Lung (tissue), 12 donors: ENCODE data around the gene ATP11A. TPM values are rescaled to one million over a fixed set of nuclear protein-coding genes. Genes with fewer than 3 reads are reported as not detected.

ENCODE experiments used
- ATAC-seq: fragments of 200-7000 bp; cut with Tn5 transposase; one replicate; pipeline ENCODE4 v1.9.1; 2020; ENCODE audit warnings: moderate number of reproducible peaks; ENCODE audit not compliant: insufficient read depth, low FRiP score
- DNase-seq, 3 donors: peaks; one replicate each; pipeline ENCODE4 v3.0.0-alpha.2; 2013 to 2017
- H3K27ac ChIP-seq, 2 donors: one replicate each; pipeline ENCODE4 v1.5.1; 2013; ENCODE audit warnings: mild to moderate bottlenecking in 2 of 2, moderate library complexity in 2 of 2, control low read depth in 1 of 2, inconsistent platforms in 1 of 2, low read depth in 1 of 2, low read length in 1 of 2
- H3K27me3 ChIP-seq, 3 donors: one replicate each; pipeline ENCODE4 v1.5.1; 2013; ENCODE audit warnings: low read length in 2 of 3; ENCODE audit not compliant: control insufficient read depth in 3 of 3, insufficient read depth in 3 of 3
- H3K36me3 ChIP-seq, 4 donors: one replicate each; pipeline ENCODE4 v1.5.1; 2013; ENCODE audit warnings: low read length in 4 of 4, mild to moderate bottlenecking in 1 of 4, moderate library complexity in 1 of 4; ENCODE audit not compliant: control insufficient read depth in 4 of 4, insufficient read depth in 4 of 4
- H3K4me1 ChIP-seq, 5 donors: one replicate each; pipeline ENCODE4 v1.5.1; 2013; ENCODE audit warnings: low read length in 5 of 5, mild to moderate bottlenecking in 2 of 5, moderate library complexity in 1 of 5; ENCODE audit not compliant: control insufficient read depth in 5 of 5, insufficient read depth in 5 of 5
- H3K4me3 ChIP-seq: one replicate; pipeline ENCODE4 v1.5.1; 2013; ENCODE audit warnings: mild to moderate bottlenecking, control low read depth, moderate library complexity
- H3K9ac ChIP-seq, 2 donors: one replicate each; pipeline ENCODE4 v1.5.1; 2013; ENCODE audit warnings: low read length in 2 of 2, control low read depth in 1 of 2; ENCODE audit not compliant: insufficient read depth in 1 of 2
- H3K9me3 ChIP-seq, 4 donors: one replicate each; pipeline ENCODE4 v1.5.1; 2013; ENCODE audit warnings: low read length in 3 of 4, mild to moderate bottlenecking in 1 of 4, moderate library complexity in 1 of 4; ENCODE audit not compliant: control insufficient read depth in 4 of 4, insufficient read depth in 3 of 4
- WGBS, 2 donors: extraction: QIAGEN DNeasy Blood & Tissue Kit; methylation state at CpG; one replicate each; pipeline ENCODE4 v1.1.7; 2013; 5-methylcytosine and 5-hydroxymethylcytosine counted together
- polyA plus RNA-seq, 2 donors: library from polyadenylated mRNA; stranded (reverse); fragments of 200-250 nt; gene quantifications; one replicate each; pipeline ENCODE4 v1.2.1, GENCODE V29; 2013
- total RNA-seq, 2 donors: library from RNA; depleted of rRNA in 1 of 2; stranded (reverse); fragments of >200 nt in 1 of 2; gene quantifications; one replicate each; pipeline ENCODE4 v1.2.1, GENCODE V29; 2014 to 2021
- TF ChIP-seq, protein P1 (sequence below): IDR thresholded peaks from 2 replicates; pipeline ENCODE4 v1.5.1; 2012; ENCODE audit warnings: mild to moderate bottlenecking; ENCODE audit errors: control extremely low read depth, extremely low read depth
- donor health status: control.
- donor health status: control.
- donor health status: Bipolar disorder and iron deficiency.
- donor health status: healthy.
- donor health status: DM: yes; HTN: yes; CAD: no.

Gene ATP11A
- total and polyA plus RNA-seq, 4 donors, result 46.3 to 317 (median 162) TPM

DNA sequence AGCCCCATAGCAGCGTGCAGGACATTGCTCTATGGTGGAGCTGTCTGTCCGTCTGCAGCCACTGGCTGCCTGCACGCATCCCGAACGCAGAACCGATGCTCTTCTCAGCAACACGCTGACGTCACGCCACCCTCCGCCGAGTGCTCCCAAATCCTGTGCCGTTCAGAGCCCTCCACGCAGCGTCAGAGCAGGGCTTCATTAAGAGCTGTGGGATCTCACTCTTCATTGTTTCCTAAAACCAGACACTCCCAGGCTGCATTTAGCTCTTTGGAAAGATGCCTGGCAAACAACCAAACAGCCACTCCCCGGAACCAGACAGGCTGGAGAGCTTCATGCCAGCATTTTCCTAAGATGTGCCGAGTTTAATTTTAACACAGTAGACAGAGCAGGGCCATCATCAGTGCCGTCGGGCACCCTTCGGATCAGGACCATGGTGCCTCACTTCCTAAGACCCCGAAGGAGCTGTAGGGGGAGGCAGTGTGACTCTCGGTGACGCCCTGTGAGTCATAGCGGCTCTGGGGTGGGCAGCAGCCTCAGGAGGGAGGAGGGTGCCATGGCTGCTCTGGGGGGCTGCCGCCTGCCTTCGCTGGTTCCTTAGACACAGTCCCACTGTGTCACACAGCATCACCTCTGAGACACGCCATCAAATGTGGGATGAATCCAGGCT is 147.7 kb downstream of the ATP11A start:
- peaks cover 0 to 5% (median 0%) of the 10 kb centered on the region in 5 donors for H3K4me1 ChIP-seq
- no peak overlapping the region for H3K4me3 ChIP-seq
- WGBS, 2 donors, result 75 to 77% methylated on average over 26 of the region's 26 CpGs
- H3K9ac ChIP-seq, result no peak overlapping the region
- H3K36me3 ChIP-seq, result peaks cover 3 to 64% (median 15%) of the 10 kb centered on the region in 4 donors
- ATAC-seq (peak; percentile 5), DNase-seq (no peak)
- H3K27me3 ChIP-seq, result no peaks in the 10 kb centered on the region
- TF ChIP-seq, protein P1, sequence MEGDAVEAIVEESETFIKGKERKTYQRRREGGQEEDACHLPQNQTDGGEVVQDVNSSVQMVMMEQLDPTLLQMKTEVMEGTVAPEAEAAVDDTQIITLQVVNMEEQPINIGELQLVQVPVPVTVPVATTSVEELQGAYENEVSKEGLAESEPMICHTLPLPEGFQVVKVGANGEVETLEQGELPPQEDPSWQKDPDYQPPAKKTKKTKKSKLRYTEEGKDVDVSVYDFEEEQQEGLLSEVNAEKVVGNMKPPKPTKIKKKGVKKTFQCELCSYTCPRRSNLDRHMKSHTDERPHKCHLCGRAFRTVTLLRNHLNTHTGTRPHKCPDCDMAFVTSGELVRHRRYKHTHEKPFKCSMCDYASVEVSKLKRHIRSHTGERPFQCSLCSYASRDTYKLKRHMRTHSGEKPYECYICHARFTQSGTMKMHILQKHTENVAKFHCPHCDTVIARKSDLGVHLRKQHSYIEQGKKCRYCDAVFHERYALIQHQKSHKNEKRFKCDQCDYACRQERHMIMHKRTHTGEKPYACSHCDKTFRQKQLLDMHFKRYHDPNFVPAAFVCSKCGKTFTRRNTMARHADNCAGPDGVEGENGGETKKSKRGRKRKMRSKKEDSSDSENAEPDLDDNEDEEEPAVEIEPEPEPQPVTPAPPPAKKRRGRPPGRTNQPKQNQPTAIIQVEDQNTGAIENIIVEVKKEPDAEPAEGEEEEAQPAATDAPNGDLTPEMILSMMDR, result no peak
- no peak overlapping the region for H3K27ac ChIP-seq
- no peaks in the 10 kb centered on the region for H3K9me3 ChIP-seq

- DNase-seq (no peak), ATAC-seq (no peak)
- TF ChIP-seq, protein P1, result no peak
- H3K9ac ChIP-seq, result no peak overlapping the region
- H3K36me3 ChIP-seq, result peaks cover 2 to 63% (median 13%) of the 10 kb centered on the region in 4 donors
- H3K4me3 ChIP-seq, result no peak overlapping the region
- no peak overlapping the region for H3K27ac ChIP-seq
- peaks cover 0 to 5% (median 0%) of the 10 kb centered on the region in 5 donors for H3K4me1 ChIP-seq
- 91 to 94% methylated on average over 35 of the region's 35 CpGs for WGBS, 2 donors
- H3K27me3 ChIP-seq, result no peaks in the 10 kb centered on the region
- no peaks in the 10 kb centered on the region for H3K9me3 ChIP-seq
These were observed 148.4 kb downstream of the ATP11A start for GRCh38 chr13:112838038-112838841.

DNA sequence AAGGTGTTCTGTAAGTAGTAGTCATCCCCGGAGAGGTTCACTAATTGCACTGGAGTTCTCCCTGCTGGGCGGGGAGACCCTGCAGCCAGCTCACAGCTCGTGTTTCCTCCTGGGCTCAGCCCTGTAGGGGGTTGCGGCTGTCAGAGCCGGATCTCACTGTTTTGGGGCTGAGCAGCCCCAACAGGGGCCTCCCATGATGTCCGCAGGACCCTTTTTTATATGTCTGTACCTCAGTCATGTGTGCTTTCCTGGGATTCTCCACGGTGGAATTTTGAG is 148.9 kb downstream of the ATP11A start:
- no peaks in the 10 kb centered on the region for H3K9me3 ChIP-seq
- peaks cover 0 to 5% (median 0%) of the 10 kb centered on the region in 5 donors for H3K4me1 ChIP-seq
- TF ChIP-seq, protein P1, result no peak
- 92% methylated on average over 7 of the region's 7 CpGs for WGBS, 2 donors
- no peak overlapping the region for H3K27ac ChIP-seq
- H3K36me3 ChIP-seq, result peaks cover 2 to 62% (median 15%) of the 10 kb centered on the region in 4 donors
- no peak for DNase-seq
- H3K4me3 ChIP-seq, result no peak overlapping the region
- no peaks in the 10 kb centered on the region for H3K27me3 ChIP-seq
- no peak overlapping the region for H3K9ac ChIP-seq
- no peak for ATAC-seq
